A549 (cell line): ENCODE measurements around the gene TCEA2. TPM values are rescaled to one million over a fixed set of nuclear protein-coding genes. Genes with fewer than 3 reads are reported as not detected.

Experiments used
- ATAC-seq, 2 experiments: fragments of 200-7000 bp in 1 of 2; fragments of >200 bp in 1 of 2; cut with Nextera tagmentation in 1 of 2; cut with Tn5 transposase in 1 of 2; 3 replicates each; pipeline versions ENCODE4 v1.8.0 to v1.9.1; 2018 to 2020; ENCODE audit warnings: mild to moderate bottlenecking in 1 of 2, moderate library complexity in 1 of 2
- CTCF ChIA-PET: fragments of 300-600 bp; sonication (Branson Sonifier 250); formaldehyde crosslinking; extraction: SDS; loops from one replicate; lab custom pipeline; 2021; ENCODE audit warnings: antibody characterized with exemption, inconsistent platforms; lab: Yijun Ruan, JAX
- POLR2A ChIA-PET: fragments of 350-600 bp; formaldehyde crosslinking; extraction: SDS; loops from one replicate; lab custom pipeline; 2021; ENCODE audit warnings: antibody characterized with exemption, inconsistent platforms; lab: Yijun Ruan, JAX
- DNase-seq, 2 experiments: peaks; one replicate each; pipeline versions ENCODE4 v3.0.0 to v3.0.0-alpha.2; 2011 to 2016; ENCODE audit warnings: low read depth in 1 of 2, low spot score in 1 of 2
- FAIRE-seq: peaks from 2 replicates; lab custom pipeline; 2011; peaks lifted over from hg19 to GRCh38; lab: Jason Lieb, UNC
- H3K27ac ChIP-seq, 2 experiments: fragments of >200 bp; sonication (Bioruptor Twin); formaldehyde crosslinking; 3 replicates each; pipeline ENCODE4 v1.5.1; 2016 to 2017
- H3K4me1 ChIP-seq: fragments of >200 bp; sonication (Bioruptor Twin); formaldehyde crosslinking; 3 replicates; pipeline ENCODE4 v1.6.1; 2016
- H3K4me2 ChIP-seq: fragments of >200 bp; sonication (Bioruptor Twin); formaldehyde crosslinking; 3 replicates; pipeline ENCODE4 v1.6.1; 2016
- H3K4me3 ChIP-seq: fragments of >200 bp; sonication (Bioruptor Twin); formaldehyde crosslinking; 3 replicates; pipeline ENCODE4 v1.5.1; 2016
- H3K9me3 ChIP-seq: fragments of >200 bp; sonication (Bioruptor Twin); formaldehyde crosslinking; 3 replicates; pipeline ENCODE4 v1.6.1; 2016
- BHLHE40 ChIP-seq: IDR thresholded peaks from 2 replicates; pipeline ENCODE4 v1.6.1; 2012; ENCODE audit warnings: low read depth, low read length, inconsistent platforms
- CEBPB ChIP-seq, 2 experiments: fragments of >200 bp in 1 of 2; sonication (Bioruptor Twin) in 1 of 2; formaldehyde crosslinking in 1 of 2; IDR thresholded peaks; 2 replicates each; pipeline ENCODE4 v1.6.1; 2012 to 2016
- EHMT2 ChIP-seq: fragments of 200-600 bp; sonication (generic); IDR thresholded peaks from 2 replicates; pipeline ENCODE4 v1.6.1; 2016; ENCODE audit warnings: antibody characterized with exemption, low read depth, mild to moderate bottlenecking, moderate library complexity
- EP300 ChIP-seq, 2 experiments: fragments of >200 bp; sonication (Bioruptor Twin); formaldehyde crosslinking; IDR thresholded peaks; 2 replicates in 1 of 2; 3 replicates in 1 of 2; pipeline ENCODE4 v1.6.1; 2016 to 2017
- ESRRA ChIP-seq: fragments of 150-350 bp; IDR thresholded peaks from 2 replicates; pipeline ENCODE4 v1.6.1; 2014; ENCODE audit warnings: mild to moderate bottlenecking, low read length, borderline replicate concordance
- HOXA7 ChIP-seq: fragments of 250-450 bp; sonication (Bioruptor Pico); IDR thresholded peaks from 2 replicates; pipeline ENCODE4 v1.5.0; 2020; ENCODE audit warnings: mild to moderate bottlenecking, moderate library complexity
- HOXB13 ChIP-seq: fragments of 250-450 bp; sonication (Bioruptor Pico); IDR thresholded peaks from 2 replicates; pipeline ENCODE4 v1.5.0; 2020; ENCODE audit warnings: low read depth, mild to moderate bottlenecking, moderate library complexity
- KDM1A ChIP-seq: fragments of 200-600 bp; sonication (generic); IDR thresholded peaks from 2 replicates; pipeline ENCODE4 v1.6.1; 2016; ENCODE audit warnings: low read depth, mild to moderate bottlenecking
- KDM5A ChIP-seq: fragments of 200-600 bp; sonication (generic); IDR thresholded peaks from 2 replicates; pipeline ENCODE4 v1.6.1; 2016; ENCODE audit warnings: antibody characterized with exemption, mild to moderate bottlenecking
- MAFK ChIP-seq: fragments of 450-650 bp; IDR thresholded peaks from 2 replicates; pipeline ENCODE4 v1.6.1; 2014; ENCODE audit not compliant: partially characterized antibody
- MYC ChIP-seq: IDR thresholded peaks from 2 replicates; pipeline ENCODE4 v1.6.1; 2012; ENCODE audit warnings: mild to moderate bottlenecking, inconsistent platforms, low read length, improper control_type of control experiment, borderline replicate concordance
- NR3C1 ChIP-seq: fragments of >200 bp; sonication (Bioruptor Twin); formaldehyde crosslinking; IDR thresholded peaks from 3 replicates; pipeline ENCODE4 v1.6.1; 2017
- POLR2A ChIP-seq: IDR thresholded peaks from 2 replicates; pipeline ENCODE4 v1.6.1; 2012; ENCODE audit warnings: mild to moderate bottlenecking, low read length
- POLR2AphosphoS2 ChIP-seq: conservative IDR thresholded peaks from 2 replicates; pipeline ENCODE4 v1.6.1; 2012; ENCODE audit warnings: low read length, improper control_type of control experiment, inconsistent platforms
- RAD21 ChIP-seq, 2 experiments: fragments of >200 bp in 1 of 2; sonication (Bioruptor Twin) in 1 of 2; formaldehyde crosslinking in 1 of 2; IDR thresholded peaks in 1 of 2; conservative IDR thresholded peaks in 1 of 2; 2 replicates in 1 of 2; 3 replicates in 1 of 2; pipeline ENCODE4 v1.6.1; 2012 to 2018; ENCODE audit warnings: inconsistent platforms in 1 of 2
- RARB ChIP-seq: fragments of 250-450 bp; sonication (Bioruptor Pico); IDR thresholded peaks from 2 replicates; pipeline ENCODE4 v1.8.0; 2021; ENCODE audit warnings: mild to moderate bottlenecking, moderate library complexity
- RCOR1 ChIP-seq: fragments of 150-350 bp; IDR thresholded peaks from 2 replicates; pipeline ENCODE4 v1.6.1; 2014; ENCODE audit warnings: antibody characterized with exemption, low read length, low read depth
- RFX5 ChIP-seq: fragments of 450-650 bp; IDR thresholded peaks from 2 replicates; pipeline ENCODE4 v1.7.1; 2014; ENCODE audit warnings: antibody characterized with exemption, mild to moderate bottlenecking, moderate library complexity
- RNF2 ChIP-seq: fragments of 200-600 bp; sonication (generic); IDR thresholded peaks from 2 replicates; pipeline ENCODE4 v1.6.1; 2016; ENCODE audit warnings: low read depth, mild to moderate bottlenecking, antibody characterized with exemption, moderate library complexity, borderline replicate concordance
- SMC3 ChIP-seq: fragments of >200 bp; sonication (Bioruptor Twin); formaldehyde crosslinking; IDR thresholded peaks from 3 replicates; pipeline ENCODE4 v1.6.1; 2018; ENCODE audit warnings: inconsistent platforms
- SREBF2 ChIP-seq: fragments of 450-650 bp; IDR thresholded peaks from 2 replicates; pipeline ENCODE4 v1.6.1; 2014; ENCODE audit warnings: mild to moderate bottlenecking, moderate library complexity
- TFCP2L1 ChIP-seq: fragments of 250-450 bp; sonication (Bioruptor Pico); IDR thresholded peaks from 2 replicates; pipeline ENCODE4 v1.5.0; 2021; ENCODE audit warnings: mild to moderate bottlenecking
- TP53 ChIP-seq: fragments of 250-450 bp; sonication (Bioruptor Pico); IDR thresholded peaks from 2 replicates; pipeline ENCODE4 v1.5.0; 2021; ENCODE audit warnings: mild to moderate bottlenecking, moderate library complexity
- ZC3H11A ChIP-seq: fragments of 450-650 bp; IDR thresholded peaks from 2 replicates; pipeline ENCODE4 v1.6.1; 2014; ENCODE audit warnings: antibody characterized with exemption, mild to moderate bottlenecking
- ZFP36 ChIP-seq: fragments of 450-650 bp; IDR thresholded peaks from 2 replicates; pipeline ENCODE4 v1.6.1; 2014; ENCODE audit warnings: borderline replicate concordance; ENCODE audit not compliant: partially characterized antibody
- WGBS: methylation state at CpG from one replicate; pipeline ENCODE4 v1.1.6; 2017; ENCODE audit errors: missing lambda C conversion rate; 5-methylcytosine and 5-hydroxymethylcytosine counted together
- polyA plus RNA-seq, 4 experiments: library from polyadenylated mRNA; depleted of rRNA in 3 of 4; stranded (reverse); fragments of >200 nt; fragmentation: RNase III in 1 of 4; extraction: RNeasy Plus Mini Kit Qiagen cat#74134 plus additional on column Dnase treatment in 1 of 4; gene quantifications; 2 replicates in 3 of 4; 3 replicates in 1 of 4; pipeline ENCODE4 v1.2.3, GENCODE V29; 2011 to 2017
- TF ChIP-seq, protein P1 (sequence below): IDR thresholded peaks from 2 replicates; pipeline ENCODE4 v1.6.1; 2012; ENCODE audit warnings: low read depth, borderline replicate concordance
- TF ChIP-seq, protein P2 (sequence below): fragments of 200-600 bp; sonication (generic); IDR thresholded peaks from 2 replicates; pipeline ENCODE4 v1.6.1; 2016; ENCODE audit warnings: antibody characterized with exemption, mild to moderate bottlenecking, moderate library complexity
- TF ChIP-seq, protein P3 (sequence below): fragments of 250-450 bp; sonication (Bioruptor Pico); IDR thresholded peaks from 2 replicates; pipeline ENCODE4 v1.5.0; 2021; ENCODE audit warnings: mild to moderate bottlenecking, moderate library complexity, borderline replicate concordance
- TF ChIP-seq, protein P4 (sequence below): fragments of >200 bp; sonication (Bioruptor Twin); formaldehyde crosslinking; IDR thresholded peaks from 2 replicates; pipeline ENCODE4 v1.6.1; 2016
- TF ChIP-seq, protein P5 (sequence below): fragments of >200 bp; sonication (Bioruptor Twin); formaldehyde crosslinking; IDR thresholded peaks from 3 replicates; pipeline ENCODE4 v1.6.1; 2016

The TCEA2 gene
- polyA plus RNA-seq, 2 of the 4 experiments (the other 2 are of a cell fraction): 11.2 to 29.8 TPM

DNA sequence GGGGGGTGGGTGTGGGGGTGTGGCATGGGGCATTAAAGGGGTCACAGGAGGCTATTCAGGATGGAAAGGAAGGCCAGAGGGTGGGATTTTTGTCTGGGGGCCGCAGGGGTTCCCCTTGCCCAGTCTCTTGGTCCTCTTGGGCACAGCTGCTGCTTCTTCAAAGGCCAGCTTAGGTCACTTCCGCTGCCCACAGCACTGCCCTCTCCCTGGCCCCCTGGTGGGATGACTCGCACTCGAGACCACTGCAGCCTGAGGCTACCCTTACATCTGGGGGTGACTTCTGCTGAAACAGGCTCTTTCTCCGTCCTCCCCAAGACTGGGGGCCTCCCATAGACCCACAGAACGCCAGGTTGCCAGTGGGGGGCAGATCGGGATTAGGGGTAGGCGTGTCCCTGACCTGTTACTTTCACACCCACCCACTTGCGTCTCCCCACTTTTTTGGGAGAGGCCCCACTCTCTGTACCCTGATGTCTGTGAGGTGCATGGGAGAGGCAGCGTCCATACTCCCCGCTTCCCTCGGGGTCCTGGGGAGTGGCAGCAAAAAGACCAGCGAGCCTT, 19.9 kb downstream of the TCEA2 start:
- peak overlapping the region; percentile 77 to 86; a peak in 5 of 6 replicates for H3K27ac ChIP-seq
- TF ChIP-seq, protein P1, sequence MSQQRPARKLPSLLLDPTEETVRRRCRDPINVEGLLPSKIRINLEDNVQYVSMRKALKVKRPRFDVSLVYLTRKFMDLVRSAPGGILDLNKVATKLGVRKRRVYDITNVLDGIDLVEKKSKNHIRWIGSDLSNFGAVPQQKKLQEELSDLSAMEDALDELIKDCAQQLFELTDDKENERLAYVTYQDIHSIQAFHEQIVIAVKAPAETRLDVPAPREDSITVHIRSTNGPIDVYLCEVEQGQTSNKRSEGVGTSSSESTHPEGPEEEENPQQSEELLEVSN: no peak
- no peak for TF ChIP-seq TP53
- no peak for TF ChIP-seq RFX5
- no peak for TF ChIP-seq EP300 (IDR thresholded peaks at IDR 0.05)
- no peak for TF ChIP-seq KDM1A
- TF ChIP-seq HOXB13 (CRISPR knock-in tag): no peak
- no peak for TF ChIP-seq POLR2AphosphoS2
- TF ChIP-seq ZC3H11A: no peak
- TF ChIP-seq MAFK: no peak
- TF ChIP-seq SREBF2: no peak
- TF ChIP-seq POLR2A: no peak
- TF ChIP-seq ZFP36: no peak
- TF ChIP-seq BHLHE40: no peak
- no peak for TF ChIP-seq ESRRA
- TF ChIP-seq, all 56 proteins: peak for 0
- Histone ChIP-seq H3K9me3 (no peaks in the 10 kb centered on the region), H3K4me3 (peak overlapping the region; percentile 71), H3K4me2 (peak overlapping the region; percentile 99), H3K4me1 (peaks cover 25% of the 10 kb centered on the region)
- CTCF ChIA-PET: interaction anchor here (0.9 to 9.1 kb wide), 13 partner anchors 8 to 103 kb away, joined by 3 to 121 read pairs (median 6); partner anchors contain the start of gene SAMD10
- ATAC-seq (peak in 1 of 2 experiments; percentile 20; a peak in 3 of 6 replicates), DNase-seq (no peak), FAIRE-seq (no peak)
- WGBS: 5% methylated on average over 10 of the region's 13 CpGs
- POLR2A ChIA-PET: interaction anchor here (0.5 to 1.7 kb wide), 3 partner anchors 20 to 176 kb away, joined by 4 to 6 read pairs (median 4); partner anchors contain the start of gene TCEA2

DNA sequence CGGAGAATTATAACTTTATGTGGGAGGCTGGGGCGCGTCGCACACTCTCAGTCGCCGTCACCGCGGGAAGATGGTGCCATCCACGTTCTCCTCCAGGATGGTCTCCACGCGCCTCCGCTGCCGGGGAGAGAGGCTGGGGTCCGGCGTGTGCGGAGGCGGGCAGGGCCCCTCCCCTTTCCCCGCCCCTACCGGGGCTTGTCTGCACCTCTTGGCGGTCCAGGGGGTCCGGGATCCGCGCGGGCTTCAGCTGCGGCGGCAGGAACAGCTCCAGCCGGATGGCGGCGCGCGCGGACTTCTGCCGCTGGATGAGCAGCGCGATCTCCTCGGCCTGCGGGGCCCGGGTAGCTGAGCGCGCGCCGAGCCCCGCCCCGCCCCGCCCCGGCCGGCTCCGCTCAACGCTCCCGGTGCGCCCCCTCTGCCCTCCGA, 20.4 kb downstream of the TCEA2 start:
- ChIA-PET CTCF (interaction anchor here (0.8 to 9.1 kb wide), 22 partner anchors 9 to 546 kb away, joined by 3 to 121 read pairs (median 4); partner anchors contain the start of genes PTK6 and SAMD10), POLR2A (interaction anchor here (0.5 to 1.7 kb wide), 4 partner anchors 21 to 563 kb away, joined by 4 to 6 read pairs (median 4); partner anchors contain the start of genes PPDPF and TCEA2)
- Histone ChIP-seq H3K27ac (peak overlapping the region; percentile 77 to 86), H3K4me3 (peak overlapping the region; percentile 71), H3K9me3 (no peaks in the 10 kb centered on the region), H3K4me2 (peak overlapping the region; percentile 99), H3K4me1 (peaks cover 20% of the 10 kb centered on the region)
- no peak for FAIRE-seq
- WGBS: 3% methylated on average over 11 of the region's 52 CpGs
- ATAC-seq: peak; percentile 66 to 85
- DNase-seq: peak; percentile 80 to 87
- TF ChIP-seq EHMT2 (no peak), RARB (CRISPR knock-in tag) (no peak), KDM5A (no peak), ESRRA (no peak), RNF2 (no peak), CEBPB (IDR thresholded peaks at IDR 0.05) (no peak), HOXA7 (no peak), SMC3 (peak; percentile 61), RCOR1 (no peak), RAD21 (conservative IDR thresholded peaks at IDR 0.05 in 1 of 2, IDR thresholded peaks at IDR 0.05 in 1 of 2) (peak; percentile 63 to 80), NR3C1 (no peak), TFCP2L1 (CRISPR knock-in tag) (no peak), MYC (no peak)
- TF ChIP-seq, protein P2, sequence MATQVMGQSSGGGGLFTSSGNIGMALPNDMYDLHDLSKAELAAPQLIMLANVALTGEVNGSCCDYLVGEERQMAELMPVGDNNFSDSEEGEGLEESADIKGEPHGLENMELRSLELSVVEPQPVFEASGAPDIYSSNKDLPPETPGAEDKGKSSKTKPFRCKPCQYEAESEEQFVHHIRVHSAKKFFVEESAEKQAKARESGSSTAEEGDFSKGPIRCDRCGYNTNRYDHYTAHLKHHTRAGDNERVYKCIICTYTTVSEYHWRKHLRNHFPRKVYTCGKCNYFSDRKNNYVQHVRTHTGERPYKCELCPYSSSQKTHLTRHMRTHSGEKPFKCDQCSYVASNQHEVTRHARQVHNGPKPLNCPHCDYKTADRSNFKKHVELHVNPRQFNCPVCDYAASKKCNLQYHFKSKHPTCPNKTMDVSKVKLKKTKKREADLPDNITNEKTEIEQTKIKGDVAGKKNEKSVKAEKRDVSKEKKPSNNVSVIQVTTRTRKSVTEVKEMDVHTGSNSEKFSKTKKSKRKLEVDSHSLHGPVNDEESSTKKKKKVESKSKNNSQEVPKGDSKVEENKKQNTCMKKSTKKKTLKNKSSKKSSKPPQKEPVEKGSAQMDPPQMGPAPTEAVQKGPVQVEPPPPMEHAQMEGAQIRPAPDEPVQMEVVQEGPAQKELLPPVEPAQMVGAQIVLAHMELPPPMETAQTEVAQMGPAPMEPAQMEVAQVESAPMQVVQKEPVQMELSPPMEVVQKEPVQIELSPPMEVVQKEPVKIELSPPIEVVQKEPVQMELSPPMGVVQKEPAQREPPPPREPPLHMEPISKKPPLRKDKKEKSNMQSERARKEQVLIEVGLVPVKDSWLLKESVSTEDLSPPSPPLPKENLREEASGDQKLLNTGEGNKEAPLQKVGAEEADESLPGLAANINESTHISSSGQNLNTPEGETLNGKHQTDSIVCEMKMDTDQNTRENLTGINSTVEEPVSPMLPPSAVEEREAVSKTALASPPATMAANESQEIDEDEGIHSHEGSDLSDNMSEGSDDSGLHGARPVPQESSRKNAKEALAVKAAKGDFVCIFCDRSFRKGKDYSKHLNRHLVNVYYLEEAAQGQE: no peak
- TF ChIP-seq, protein P3, sequence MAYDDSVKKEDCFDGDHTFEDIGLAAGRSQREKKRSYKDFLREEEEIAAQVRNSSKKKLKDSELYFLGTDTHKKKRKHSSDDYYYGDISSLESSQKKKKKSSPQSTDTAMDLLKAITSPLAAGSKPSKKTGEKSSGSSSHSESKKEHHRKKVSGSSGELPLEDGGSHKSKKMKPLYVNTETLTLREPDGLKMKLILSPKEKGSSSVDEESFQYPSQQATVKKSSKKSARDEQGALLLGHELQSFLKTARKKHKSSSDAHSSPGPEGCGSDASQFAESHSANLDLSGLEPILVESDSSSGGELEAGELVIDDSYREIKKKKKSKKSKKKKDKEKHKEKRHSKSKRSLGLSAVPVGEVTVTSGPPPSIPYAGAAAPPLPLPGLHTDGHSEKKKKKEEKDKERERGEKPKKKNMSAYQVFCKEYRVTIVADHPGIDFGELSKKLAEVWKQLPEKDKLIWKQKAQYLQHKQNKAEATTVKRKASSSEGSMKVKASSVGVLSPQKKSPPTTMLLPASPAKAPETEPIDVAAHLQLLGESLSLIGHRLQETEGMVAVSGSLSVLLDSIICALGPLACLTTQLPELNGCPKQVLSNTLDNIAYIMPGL (CRISPR knock-in tag): no peak
- TF ChIP-seq, protein P1: peak; percentile 51; the same call in 1 of the 2 replicates
- TF ChIP-seq, protein P4, sequence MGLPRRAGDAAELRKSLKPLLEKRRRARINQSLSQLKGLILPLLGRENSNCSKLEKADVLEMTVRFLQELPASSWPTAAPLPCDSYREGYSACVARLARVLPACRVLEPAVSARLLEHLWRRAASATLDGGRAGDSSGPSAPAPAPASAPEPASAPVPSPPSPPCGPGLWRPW: no peak
- TF ChIP-seq, protein P5, sequence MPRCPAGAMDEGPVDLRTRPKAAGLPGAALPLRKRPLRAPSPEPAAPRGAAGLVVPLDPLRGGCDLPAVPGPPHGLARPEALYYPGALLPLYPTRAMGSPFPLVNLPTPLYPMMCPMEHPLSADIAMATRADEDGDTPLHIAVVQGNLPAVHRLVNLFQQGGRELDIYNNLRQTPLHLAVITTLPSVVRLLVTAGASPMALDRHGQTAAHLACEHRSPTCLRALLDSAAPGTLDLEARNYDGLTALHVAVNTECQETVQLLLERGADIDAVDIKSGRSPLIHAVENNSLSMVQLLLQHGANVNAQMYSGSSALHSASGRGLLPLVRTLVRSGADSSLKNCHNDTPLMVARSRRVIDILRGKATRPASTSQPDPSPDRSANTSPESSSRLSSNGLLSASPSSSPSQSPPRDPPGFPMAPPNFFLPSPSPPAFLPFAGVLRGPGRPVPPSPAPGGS: no peak
